HG02571 (cell line): ENCODE data around the gene SYCE3.
"Not testable (repeated sequence)": the region's sequence is repeated elsewhere in the genome, so short reads cannot be mapped to it uniquely, and the experiment has no call there.

Source experiments
- ATAC-seq: cut with Tn5 transposase; IDR thresholded peaks from one replicate; pipeline ENCODE4 v1.9.1; 2021; ENCODE audit warnings: mild to moderate bottlenecking, moderate library complexity; ENCODE audit not compliant: unreplicated experiment

The SYCE3 gene

DNA sequence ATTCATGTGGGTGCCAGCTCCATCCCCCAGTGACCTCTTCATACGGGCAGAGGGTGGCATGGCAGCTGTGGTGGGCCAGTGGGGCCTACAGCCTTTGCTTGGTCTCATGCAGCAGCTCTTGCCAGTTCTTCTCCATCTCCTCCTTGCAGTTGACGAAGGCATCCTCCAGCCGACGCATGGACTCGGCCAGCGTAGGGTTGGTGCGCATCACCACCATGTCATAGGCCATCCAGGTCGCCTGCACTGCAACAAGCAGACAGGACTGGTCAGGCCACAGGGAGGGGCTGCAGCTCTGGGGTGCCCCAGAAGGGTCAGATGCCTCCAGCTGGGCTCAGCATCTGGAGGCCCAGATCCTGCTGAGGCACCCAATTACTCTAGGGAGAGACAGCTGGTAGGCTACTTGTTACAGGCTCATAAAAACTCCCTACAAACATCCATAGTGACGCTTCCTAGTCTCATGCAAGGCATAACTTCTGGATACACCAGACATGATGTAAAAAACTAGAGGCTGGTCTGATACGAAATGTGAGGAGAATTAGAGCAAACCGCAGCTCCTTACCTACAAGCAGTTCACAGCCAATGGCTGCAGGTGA lies 11.5 kb downstream of the SYCE3 start:
- ATAC-seq, result no peak

DNA sequence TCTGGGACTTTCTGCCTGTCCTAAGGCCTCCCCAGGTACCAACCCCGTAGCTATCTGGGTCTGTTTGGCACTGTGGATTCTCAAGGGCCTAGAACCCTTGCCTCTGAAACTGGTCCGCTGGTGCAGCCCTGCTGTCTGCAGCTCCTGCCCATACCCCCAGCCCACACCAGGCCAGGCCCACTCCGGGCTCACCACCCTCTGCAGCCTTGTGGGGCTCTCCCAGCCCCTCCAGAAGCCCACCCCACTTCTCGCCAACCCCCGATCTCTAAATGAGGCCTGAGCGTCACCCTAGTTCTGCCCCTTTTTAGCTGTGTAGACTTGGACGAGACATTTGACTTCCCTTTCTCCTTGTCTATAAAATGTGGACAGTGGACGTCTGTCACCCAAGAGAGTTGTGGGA lies 12.3 kb downstream of the SYCE3 start:
- no peak for ATAC-seq

DNA sequence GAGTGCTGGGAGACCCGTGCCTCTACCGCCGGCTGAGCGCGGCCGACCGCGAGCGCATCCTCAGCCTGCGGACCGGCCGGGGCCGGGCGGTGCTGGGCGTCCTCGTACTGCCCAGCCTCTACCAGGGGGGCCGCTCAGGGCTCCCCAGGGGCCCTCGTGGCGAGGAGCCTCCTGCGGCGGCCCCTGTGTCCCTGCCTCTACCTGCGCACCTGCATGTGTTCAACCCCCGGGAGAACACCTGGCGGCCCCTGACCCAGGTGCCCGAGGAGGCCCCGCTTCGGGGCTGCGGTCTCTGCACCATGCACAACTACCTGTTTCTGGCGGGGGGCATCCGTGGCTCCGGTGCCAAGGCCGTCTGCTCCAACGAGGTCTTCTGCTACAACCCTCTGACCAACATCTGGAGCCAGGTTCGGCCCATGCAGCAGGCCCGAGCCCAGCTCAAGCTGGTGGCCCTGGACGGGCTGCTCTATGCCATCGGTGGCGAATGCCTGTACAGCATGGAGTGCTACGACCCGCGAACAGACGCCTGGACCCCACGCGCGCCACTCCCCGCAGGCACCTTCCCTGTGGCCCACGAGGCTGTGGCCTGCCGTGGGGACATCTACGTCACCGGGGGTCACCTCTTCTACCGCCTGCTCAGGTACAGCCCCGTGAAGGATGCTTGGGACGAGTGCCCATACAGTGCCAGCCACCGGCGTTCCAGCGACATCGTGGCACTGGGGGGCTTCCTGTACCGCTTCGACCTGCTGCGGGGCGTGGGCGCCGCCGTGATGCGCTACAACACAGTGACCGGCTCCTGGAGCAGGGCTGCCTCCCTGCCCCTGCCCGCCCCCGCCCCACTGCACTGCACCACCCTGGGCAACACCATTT lies 13.6 kb downstream of the SYCE3 start:
- no peak for ATAC-seq

DNA sequence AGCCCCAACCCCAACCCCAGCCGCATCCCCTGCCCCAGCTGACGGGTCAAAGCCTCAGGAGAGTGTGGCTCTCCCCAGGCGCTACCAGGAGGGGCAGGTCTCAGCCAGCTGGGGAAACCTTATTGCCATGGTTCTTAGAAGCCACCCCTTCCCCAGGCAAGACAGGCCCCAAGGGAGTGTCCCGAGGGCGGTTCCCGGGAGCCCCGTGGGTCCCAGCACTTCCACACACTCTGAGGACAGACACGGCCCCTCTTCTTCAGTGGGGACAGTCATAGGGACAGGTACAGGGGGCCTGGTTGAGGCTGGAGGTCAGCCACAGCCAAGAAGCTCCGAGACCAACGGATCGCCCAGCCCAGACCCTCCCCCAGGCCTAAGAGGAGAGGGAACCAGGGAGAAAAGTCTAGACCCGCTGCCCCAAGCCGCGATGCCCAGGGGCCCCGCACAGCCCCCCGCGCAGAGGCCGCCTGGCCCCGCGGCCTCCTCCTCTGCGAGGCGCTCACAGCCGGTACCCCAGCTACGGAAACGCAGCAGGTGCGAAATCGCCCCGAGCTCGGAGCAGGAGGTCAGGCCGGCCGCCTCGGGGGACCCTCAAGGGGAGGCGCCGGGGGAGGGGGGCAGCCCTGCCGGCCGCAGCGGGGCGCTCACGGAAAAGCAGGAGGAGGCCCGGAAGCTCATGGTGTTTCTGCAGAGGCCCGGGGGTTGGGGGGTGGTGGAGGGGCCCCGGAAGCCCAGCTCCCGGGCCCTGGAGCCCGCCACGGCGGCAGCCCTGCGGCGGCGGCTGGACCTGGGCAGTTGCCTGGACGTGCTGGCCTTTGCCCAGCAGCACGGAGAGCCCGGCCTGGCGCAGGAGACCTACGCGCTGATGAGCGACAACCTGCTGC lies 14.4 kb downstream of the SYCE3 start:
- no peak for ATAC-seq

DNA sequence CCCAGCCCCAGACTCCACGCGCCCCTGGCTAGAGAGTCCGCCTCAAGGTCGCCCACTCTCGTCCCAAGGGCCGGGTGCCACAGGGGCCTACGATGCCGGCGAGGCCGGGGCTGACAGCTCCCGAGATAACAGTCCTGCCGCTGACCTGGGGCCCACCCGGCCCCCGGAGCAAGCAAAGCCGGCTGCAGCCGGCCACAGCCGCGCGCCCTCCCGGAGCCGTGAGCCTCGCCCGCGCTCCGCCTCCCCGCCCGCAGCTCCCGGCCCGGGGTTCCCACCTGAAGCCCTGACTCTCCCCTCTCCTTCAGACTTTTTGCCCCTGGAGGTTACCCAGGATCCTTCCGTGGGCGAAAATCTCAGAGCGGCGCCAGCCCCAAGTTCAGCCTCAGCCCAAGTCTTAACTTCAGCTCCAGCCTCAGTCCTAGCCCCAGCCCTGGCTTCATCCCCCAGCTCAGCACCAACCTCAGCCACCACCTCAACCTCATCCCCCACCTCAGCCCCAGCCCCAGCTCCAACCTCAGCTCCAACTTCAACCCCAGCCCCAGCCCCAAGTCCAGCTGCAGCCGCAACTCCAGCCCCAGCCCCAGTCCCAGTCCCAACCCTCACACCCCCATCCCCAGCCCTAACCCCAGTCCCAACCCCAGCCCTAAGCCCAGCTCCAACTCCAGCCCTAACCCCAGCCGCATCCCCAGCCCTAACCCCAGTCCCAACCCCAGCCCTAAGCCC lies 15.3 kb downstream of the SYCE3 start:
- ATAC-seq, result no peak

DNA sequence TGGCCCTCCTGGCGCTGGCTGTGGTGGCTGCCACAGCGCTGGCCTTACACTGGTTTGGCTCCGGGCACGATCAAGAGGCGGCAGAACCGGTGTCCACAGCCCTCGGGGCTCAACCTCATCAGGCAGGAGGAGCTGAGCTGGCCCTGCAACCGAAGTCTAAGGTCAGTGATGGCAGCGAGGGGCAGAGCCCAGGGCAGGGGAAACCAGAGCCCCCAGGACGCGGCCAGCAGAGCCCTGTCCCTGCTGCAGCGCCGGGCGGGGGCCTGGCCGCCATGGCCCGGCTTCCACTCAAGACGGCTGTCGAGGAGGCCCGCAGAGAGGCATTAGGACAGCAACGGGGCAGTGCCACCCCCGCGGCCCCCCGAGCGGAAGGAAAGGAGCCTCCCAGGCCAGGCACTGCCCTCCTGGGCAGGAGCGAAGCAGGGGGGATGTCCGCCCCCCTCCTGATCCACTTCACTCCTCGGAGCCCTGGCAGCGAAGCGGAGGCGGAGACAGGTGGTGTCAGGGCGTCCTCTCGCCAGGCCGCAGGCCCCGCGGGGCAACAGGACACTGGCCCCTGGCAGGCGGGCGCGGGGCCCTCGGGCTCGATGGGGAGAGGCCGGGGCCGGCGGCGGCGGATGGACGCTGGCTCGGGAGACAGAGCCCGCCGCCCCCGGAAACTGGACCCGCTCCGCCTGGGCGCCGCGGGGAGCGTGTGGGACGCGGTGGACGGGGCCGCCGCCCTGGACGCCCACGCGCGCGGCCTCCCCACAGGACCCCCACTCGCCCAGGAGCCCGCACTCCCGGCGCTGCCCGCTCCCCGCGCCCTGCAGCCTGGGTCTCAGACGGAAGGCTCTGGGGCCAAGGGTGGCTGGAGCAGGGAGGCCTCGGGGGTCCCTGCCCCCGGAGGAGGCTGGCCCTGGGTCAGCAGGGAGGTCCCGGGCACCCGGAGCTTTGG lies 16.1 kb downstream of the SYCE3 start:
- ATAC-seq, result no peak

DNA sequence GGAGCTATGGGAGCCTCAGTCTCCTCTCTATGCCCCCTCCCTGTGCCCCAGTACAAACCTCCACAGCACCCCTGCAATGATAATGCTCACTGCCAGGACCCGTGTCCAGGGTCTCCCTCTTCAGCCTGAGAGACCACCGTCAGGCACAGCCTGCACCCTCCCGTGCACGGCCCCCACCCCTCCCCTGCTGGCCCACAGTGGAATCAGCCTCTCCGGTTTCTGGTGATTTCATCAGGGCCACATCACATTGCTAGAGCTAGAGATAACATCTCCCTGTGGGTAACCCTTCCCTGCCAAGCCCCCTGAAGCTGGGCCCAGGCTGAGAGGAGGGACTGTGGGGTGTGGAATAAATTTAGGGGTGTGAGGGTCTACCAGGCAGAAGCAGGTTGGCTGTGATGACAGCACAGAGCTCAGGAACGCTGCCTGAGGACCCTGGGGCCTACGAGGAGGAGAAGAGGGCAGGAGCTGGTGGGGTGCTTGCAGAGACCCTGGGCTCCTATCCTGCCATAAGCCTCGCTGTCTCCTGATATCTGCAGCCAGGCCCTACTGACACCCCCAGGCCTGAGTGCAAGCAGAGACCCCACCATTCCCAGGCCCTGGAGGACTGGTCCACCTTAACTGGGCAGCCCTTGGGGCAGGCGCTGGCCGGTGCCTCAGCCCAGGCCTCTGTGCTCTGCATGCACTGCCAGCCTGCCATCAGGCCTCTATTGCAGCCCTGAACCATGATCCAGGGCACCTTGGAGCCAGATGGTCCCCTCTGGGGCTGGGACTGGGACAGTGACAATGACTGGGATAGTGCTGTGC lies 17.0 kb downstream of the SYCE3 start, which contains the start of gene KLHDC7B:
KLHDC7B (plus strand) TSS at position 378 of the 804 bp plus-strand sequence; CDS start at position 723, 345 bp downstream.
- ATAC-seq, result no peak

DNA sequence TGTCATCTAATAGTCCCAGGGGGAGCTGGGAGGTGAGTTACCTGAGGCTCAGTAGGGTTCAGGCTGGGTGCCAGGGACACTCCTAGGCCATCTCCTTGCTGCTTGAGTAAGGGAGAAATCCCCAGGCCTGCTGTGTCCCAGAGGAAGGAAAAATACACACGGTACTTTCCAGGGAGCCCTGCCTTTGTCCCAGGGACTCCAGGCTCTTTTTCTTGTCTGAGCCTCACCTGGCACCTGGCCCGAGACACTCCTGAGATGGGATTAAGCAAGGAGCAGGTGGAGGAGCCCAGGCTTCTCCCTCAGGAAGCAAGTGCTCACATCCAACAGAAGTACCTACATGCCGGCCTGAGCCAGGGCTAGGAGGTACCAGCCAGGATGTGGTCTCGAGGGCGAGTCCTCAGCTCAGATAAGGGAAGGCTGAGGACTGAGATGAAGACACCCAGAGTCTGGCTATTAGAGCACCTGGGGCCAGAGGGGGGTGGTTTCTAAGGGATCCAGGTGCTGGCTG lies 17.9 kb downstream of the SYCE3 start:
- ATAC-seq, result no peak

DNA sequence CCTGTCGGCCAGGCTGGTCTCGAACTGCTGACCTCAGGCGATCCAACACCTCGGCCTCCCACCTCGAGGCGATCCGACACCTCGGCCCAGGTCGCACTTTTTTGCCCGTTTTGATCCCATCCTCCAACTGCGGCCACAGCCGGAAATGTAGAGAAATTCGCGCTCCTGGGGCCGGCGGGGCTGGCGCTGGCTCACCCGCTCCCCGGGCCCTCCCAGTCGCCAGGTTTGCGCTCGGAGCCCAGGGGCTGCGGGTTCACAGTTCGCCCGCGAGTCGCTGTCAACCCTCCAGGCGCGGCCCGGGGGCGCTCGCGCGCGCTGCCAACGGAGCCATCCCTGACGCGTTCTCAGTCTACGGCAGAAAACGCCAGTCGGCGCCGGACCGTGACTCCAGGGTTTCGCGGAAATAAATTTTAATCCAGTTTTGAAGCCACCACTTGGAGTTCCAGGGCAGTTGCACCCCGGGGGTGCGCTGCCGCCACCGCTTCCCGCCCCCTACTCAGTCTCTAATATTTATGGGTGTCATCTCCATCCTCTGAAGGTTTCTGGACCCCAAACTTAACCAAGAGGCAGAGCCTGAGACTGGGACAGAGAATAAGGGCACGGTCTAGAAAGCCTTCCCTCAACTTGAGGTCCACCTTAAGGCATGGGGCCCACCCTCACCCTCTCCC lies 18.5 kb downstream of the SYCE3 start:
- ATAC-seq, result no peak

DNA sequence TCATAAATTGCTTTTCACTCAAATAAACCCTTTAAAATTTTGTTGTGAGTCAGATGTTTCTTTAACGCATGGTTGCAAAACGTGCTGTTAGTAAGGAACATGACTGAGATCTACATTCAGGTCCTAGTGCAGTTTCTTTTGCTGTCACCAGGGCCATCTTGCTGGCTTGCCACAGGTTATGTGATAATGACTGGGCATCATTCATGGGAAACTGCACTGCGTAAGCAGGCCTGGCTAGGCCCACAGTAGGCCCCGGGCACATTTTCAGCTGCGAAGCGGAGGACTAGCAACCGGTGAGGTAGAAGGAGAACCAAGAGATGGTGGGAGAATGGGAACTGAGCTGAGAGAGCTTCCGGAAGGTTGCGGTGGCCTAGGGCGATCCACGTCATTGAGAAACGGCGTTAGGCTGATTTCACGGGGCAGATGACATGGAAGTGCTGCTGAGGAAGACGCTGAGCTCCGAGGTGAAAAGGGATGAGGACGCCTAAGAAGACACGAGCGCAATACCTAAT lies 20.2 kb downstream of the SYCE3 start:
- ATAC-seq, result no peak

DNA sequence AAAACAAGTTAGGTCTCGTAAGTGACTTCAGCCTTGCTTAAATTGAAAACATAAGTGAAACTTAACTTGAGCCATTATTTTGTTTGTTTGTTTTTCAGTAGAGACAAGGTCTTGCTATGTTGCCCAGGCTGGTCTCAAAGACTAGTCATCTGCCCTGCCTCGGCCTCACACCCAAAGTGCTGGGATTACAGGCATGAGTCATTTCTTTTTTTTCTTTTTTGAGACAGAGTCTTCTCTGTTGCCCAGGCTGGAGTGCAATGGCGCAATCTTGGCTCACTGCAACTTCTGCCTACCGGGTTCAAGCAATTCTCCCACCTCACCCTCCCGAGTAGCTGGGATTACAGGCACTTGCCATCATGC lies 21.1 kb downstream of the SYCE3 start:
- not testable (repeated sequence) for ATAC-seq

DNA sequence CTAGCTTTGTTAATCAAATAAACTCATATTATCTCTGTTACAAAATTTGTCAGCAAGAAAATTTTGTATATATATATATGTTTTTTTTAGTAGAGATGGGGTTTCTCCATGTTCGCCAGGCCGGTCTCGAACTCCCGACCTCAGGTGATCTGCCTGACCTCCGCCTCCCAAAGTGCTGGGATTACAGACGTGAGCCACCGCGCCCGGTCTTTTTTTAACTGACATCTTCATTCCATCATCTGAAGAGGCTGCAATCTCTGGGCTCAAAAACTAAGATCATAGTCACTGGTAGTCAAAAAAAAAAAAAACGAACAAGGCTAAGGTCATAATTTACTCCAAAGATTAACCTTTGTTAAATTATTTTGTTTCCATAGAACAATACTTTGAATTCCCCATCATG lies 22.3 kb downstream of the SYCE3 start:
- no peak for ATAC-seq

DNA sequence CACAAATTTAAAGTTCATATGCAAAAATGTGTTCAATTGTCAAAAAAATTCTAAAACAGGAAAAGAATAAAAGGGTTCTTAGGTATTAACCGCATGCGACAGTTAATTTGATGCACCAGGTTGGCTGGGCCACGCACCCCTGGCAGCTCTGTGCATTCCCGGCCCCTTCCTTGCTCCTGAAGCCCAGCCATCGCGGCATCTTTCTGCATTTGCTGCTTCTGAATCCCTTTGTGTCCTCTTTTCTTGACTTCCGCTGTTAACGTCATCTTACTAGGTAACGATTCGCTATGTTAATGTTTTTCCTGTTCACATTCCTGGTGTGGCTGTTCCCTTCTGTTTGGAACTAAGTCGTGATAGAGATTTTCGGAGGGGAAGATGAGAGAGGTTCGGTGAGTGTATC lies 25.0 kb downstream of the SYCE3 start:
- no peak for ATAC-seq

DNA sequence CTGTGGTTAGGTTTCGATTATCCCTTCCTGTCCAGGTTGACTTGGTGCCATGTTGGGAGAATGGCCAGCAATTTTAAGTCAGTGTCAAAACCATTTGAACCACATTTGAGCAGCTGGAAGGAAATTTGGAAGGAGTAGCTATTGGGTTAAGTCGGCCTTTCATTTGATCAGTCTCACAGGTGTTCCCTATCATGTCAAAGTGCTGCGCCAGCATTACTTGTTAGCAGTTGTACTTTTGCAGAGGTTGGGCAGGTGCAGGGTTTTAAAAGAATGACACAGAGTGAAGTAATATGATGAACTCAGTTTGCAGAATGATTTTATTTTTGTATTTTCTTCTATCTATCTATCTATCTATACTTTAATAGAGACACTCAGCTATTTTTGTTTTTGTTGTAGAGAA lies 26.5 kb downstream of the SYCE3 start:
- no peak for ATAC-seq

DNA sequence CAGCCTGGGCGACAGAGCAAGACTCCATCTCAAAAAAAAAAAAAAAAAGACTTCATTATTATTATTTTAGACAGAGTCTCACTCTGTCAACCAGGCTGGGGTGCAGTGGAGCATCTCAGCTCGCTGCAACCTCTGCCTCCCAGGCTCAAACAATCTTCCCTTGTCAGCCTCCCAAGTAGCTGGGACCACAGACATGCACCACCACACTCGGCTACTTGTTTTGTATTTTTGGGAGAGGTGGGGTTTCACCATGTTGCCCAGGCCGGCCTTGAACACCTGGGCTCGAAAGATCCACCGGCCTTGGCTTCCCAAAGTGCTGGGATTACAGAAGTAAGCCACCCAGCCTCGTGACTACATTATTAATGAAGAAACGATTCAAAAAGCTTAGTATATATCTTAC lies 27.6 kb downstream of the SYCE3 start:
- no peak for ATAC-seq

DNA sequence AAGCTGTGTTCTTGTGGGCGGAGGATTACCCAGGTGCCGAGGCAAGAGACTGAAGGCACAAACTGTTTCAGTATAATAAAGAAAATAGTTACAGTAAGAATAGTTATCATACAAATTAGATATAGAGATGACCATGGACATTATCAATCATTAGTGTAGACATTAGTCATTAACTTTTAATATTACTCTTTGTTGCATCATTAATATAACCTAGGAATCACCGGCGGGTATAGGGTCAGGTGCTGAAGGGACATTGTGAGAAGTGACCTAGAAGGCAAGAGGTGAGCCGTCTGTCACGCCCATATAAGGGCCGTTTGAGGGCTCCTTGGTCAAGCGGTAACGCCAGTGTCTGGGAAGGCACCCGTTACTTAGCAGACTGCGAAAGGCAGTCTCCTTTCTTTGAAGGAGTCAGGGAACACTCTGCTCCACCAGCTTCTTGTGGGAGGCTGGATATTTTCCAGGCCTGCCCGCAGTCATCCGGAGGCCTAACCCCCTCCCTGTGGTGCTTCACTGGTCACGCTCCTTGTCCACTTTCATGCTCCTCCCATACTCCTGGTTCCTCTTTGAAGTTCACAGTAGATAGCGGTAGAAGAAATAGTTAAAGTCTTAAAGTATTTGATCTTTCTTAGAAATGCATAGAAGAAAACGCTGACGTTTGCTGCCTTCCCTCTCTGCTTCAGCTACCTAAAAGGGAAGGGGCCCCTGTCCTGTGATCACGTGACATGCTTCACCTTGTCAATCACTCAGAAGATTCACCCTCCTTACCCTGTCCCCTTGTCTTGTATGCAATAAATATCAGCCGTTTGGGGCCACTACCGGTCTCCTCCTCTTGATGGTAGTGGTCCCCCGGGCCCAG lies 28.6 kb downstream of the SYCE3 start:
- not testable (repeated sequence) for ATAC-seq
